ENCODE results near the gene GRID1.

GRCh38 chr10:86222336-86222650, 144.3 kb downstream of the GRID1 start:
- TF ChIP-seq CTCF (IDR thresholded peaks at IDR 0.05) (no peak), PRDM15 (CRISPR knock-in tag; IDR thresholded peaks at IDR 0.05) (no peak), CBFB (CRISPR knock-in tag; IDR thresholded peaks at IDR 0.05; ENCODE audit: low read depth) (no peak), NR1H2 (CRISPR knock-in tag; IDR thresholded peaks at IDR 0.05) (no peak), MAX (CRISPR knock-in tag; IDR thresholded peaks at IDR 0.05) (no peak)

Data from WTC11 (cell line).